Measurements from ENCODE around the gene TMEM151B.

The TMEM151B gene

GRCh38 chr6:44278774-44279697 lies 8.8 kb downstream of the TMEM151B start:
- DNase-seq (ENCODE audit: low read depth), result no peak

- DNase-seq (ENCODE audit: low read depth), result no peak
Observed at GRCh38 chr6:44284121-44284520, 13.9 kb downstream of the TMEM151B start.

- DNase-seq (ENCODE audit: low read depth), result no peak
Observed at GRCh38 chr6:44284867-44285266, 14.6 kb downstream of the TMEM151B start.

- DNase-seq (ENCODE audit: low read depth), result no peak
Observed at GRCh38 chr6:44285552-44286284, 15.5 kb downstream of the TMEM151B start.

GRCh38 chr6:44286285-44286565 lies 16.0 kb downstream of the TMEM151B start:
- DNase-seq (ENCODE audit: low read depth), result no peak

- no peak for DNase-seq (ENCODE audit: low read depth)
Observed at GRCh38 chr6:44286747-44287146, 16.5 kb downstream of the TMEM151B start.

- DNase-seq (ENCODE audit: low read depth), result no peak
Observed at GRCh38 chr6:44289726-44290260, 19.5 kb downstream of the TMEM151B start.

GRCh38 chr6:44291841-44292240 lies 21.6 kb downstream of the TMEM151B start:
- no peak for DNase-seq (ENCODE audit: low read depth)

- no peak for DNase-seq (ENCODE audit: low read depth)
Observed at GRCh38 chr6:44292661-44293365, 22.6 kb downstream of the TMEM151B start.

- DNase-seq (ENCODE audit: low read depth), result no peak
Observed at GRCh38 chr6:44294832-44295791, 24.9 kb downstream of the TMEM151B start.

- no peak for DNase-seq (ENCODE audit: low read depth)
Observed at GRCh38 chr6:44297063-44298038, 27.1 kb downstream of the TMEM151B start.

GRCh38 chr6:44298055-44298803 lies 28.0 kb downstream of the TMEM151B start:
- DNase-seq (ENCODE audit: low read depth), result no peak

GRCh38 chr6:44298864-44299263 lies 28.6 kb downstream of the TMEM151B start:
- no peak for DNase-seq (ENCODE audit: low read depth)

GRCh38 chr6:44300292-44300823 lies 30.1 kb downstream of the TMEM151B start:
- DNase-seq (ENCODE audit: low read depth), result no peak

- no peak for DNase-seq (ENCODE audit: low read depth)
Observed at GRCh38 chr6:44301106-44301505, 30.9 kb downstream of the TMEM151B start.

GRCh38 chr6:44301782-44302564 lies 31.7 kb downstream of the TMEM151B start:
- no peak for DNase-seq (ENCODE audit: low read depth)

- DNase-seq (ENCODE audit: low read depth), result no peak
Observed at GRCh38 chr6:44302856-44303255, 32.6 kb downstream of the TMEM151B start.

- no peak for DNase-seq (ENCODE audit: low read depth)
Observed at GRCh38 chr6:44303842-44304241, 33.6 kb downstream of the TMEM151B start.

All from HS-5 (cell line).